ENCODE results near the gene C7.

- TF ChIP-seq POLR2A (IDR thresholded peaks at IDR 0.05), result no peak
- TF ChIP-seq CTCF (IDR thresholded peaks at IDR 0.05 in 4 of 5, conservative IDR thresholded peaks at IDR 0.05 in 1 of 5), result no peak
Observed at GRCh38 chr5:40945111-40945510, 35.8 kb downstream of the C7 start.

Measured in gastrocnemius medialis (tissue), 4 donors.